GM21737 (cell line): ENCODE measurements around the gene SLC18A2.

ENCODE experiments used
- ATAC-seq: cut with Tn5 transposase; IDR thresholded peaks from one replicate; pipeline ENCODE4 v1.9.1; 2021; ENCODE audit warnings: mild to moderate bottlenecking, moderate library complexity; ENCODE audit not compliant: unreplicated experiment

Gene SLC18A2

GRCh38 chr10:117237401-117237991 lies 3.4 kb upstream of the SLC18A2 start:
- no peak for ATAC-seq

- ATAC-seq: no peak
Measured at GRCh38 chr10:117239051-117239450, 1.9 kb upstream of the SLC18A2 start.

GRCh38 chr10:117239721-117240620 lies 943 bp upstream of the SLC18A2 start:
- ATAC-seq: no peak

GRCh38 chr10:117241541-117242462 lies 888 bp downstream of the SLC18A2 start:
- no peak for ATAC-seq

GRCh38 chr10:117242463-117242832 lies 1.5 kb downstream of the SLC18A2 start:
- ATAC-seq: no peak

GRCh38 chr10:117246997-117247671 lies 6.2 kb downstream of the SLC18A2 start:
- no peak for ATAC-seq

- no peak for ATAC-seq
Measured at GRCh38 chr10:117248750-117249465, 8.0 kb downstream of the SLC18A2 start.

- ATAC-seq: peak; percentile 59
Measured at GRCh38 chr10:117249493-117250093, 8.7 kb downstream of the SLC18A2 start.

- ATAC-seq: no peak
Measured at GRCh38 chr10:117250411-117250810, 9.5 kb downstream of the SLC18A2 start.

GRCh38 chr10:117253908-117254307 lies 13.0 kb downstream of the SLC18A2 start:
- ATAC-seq: no peak

GRCh38 chr10:117254338-117254737 lies 13.4 kb downstream of the SLC18A2 start:
- ATAC-seq: no peak

GRCh38 chr10:117254774-117255735 lies 14.1 kb downstream of the SLC18A2 start:
- no peak for ATAC-seq

GRCh38 chr10:117255835-117256460 lies 15.0 kb downstream of the SLC18A2 start:
- no peak for ATAC-seq

GRCh38 chr10:117256910-117257309 lies 16.0 kb downstream of the SLC18A2 start:
- ATAC-seq: no peak

- no peak for ATAC-seq
Measured at GRCh38 chr10:117257721-117258120, 16.8 kb downstream of the SLC18A2 start.

GRCh38 chr10:117259279-117259678 lies 18.4 kb downstream of the SLC18A2 start:
- ATAC-seq: no peak

- ATAC-seq: no peak
Measured at GRCh38 chr10:117260084-117260483, 19.2 kb downstream of the SLC18A2 start.

- ATAC-seq: no peak
Measured at GRCh38 chr10:117261501-117261900, 20.6 kb downstream of the SLC18A2 start.
